Activated CD8-positive, alpha-beta T cell treated with anti-CD3 and anti-CD28 coated beads, Interleukin-2, amount 10 ng/mL, durations not matched to agents 7 days and 5 days (primary cell): ENCODE measurements around the gene SIMC1. TPM values are rescaled to one million over a fixed set of nuclear protein-coding genes. Genes with fewer than 3 reads are reported as not detected.
A peak's percentile ranks its signal among the peaks of the same experiment; 100 is the strongest.

Experiments used
- ATAC-seq: fragments of 150-1000 bp; cut with Tn5 transposase; one replicate; pipeline ENCODE4 v1.10.0; 2021; ENCODE audit warnings: moderate library complexity
- CTCF ChIA-PET: fragments of 350-600 bp; sonication (Branson Sonifier 250); formaldehyde crosslinking; loops from one replicate; lab custom pipeline; 2021; ENCODE audit warnings: antibody characterized with exemption; lab: Charles Lee
- POLR2A ChIA-PET: fragments of 350-600 bp; sonication (Branson Sonifier 250); formaldehyde crosslinking; loops from one replicate; lab custom pipeline; 2021; ENCODE audit warnings: antibody characterized with exemption; lab: Charles Lee
- DNase-seq: peaks from one replicate; pipeline ENCODE4 v3.0.0-alpha.2; 2020
- H3K27ac Mint-ChIP-seq: one replicate; pipeline ENCODE4 v1.8.0; 2021; ENCODE audit warnings: mild to moderate bottlenecking, mixed read lengths
- H3K27me3 Mint-ChIP-seq: one replicate; pipeline ENCODE4 v1.8.0; 2021; ENCODE audit warnings: low read depth, mixed read lengths
- H3K36me3 Mint-ChIP-seq: one replicate; pipeline ENCODE4 v1.8.0; 2021; ENCODE audit warnings: low read depth, mixed read lengths
- H3K4me1 Mint-ChIP-seq: one replicate; pipeline ENCODE4 v1.8.0; 2021; ENCODE audit warnings: low read depth, mixed read lengths
- H3K4me3 Mint-ChIP-seq: one replicate; pipeline ENCODE4 v1.8.0; 2021; ENCODE audit warnings: mild to moderate bottlenecking, mixed read lengths
- H3K9me3 Mint-ChIP-seq: one replicate; pipeline ENCODE4 v1.8.0; 2022; ENCODE audit warnings: mixed read lengths; ENCODE audit not compliant: insufficient read depth
- microRNA-seq: library from miRNA; unstranded; fragments of <30 nt; microRNA quantifications from one replicate; pipeline ENCODE4 v1.2.0, GENCODE V29; 2022
- total RNA-seq, 2 experiments: library from RNA; stranded (reverse); gene quantifications; one replicate each; pipeline ENCODE4 v1.2.3, GENCODE V29; 2021

SIMC1 gene
- total RNA-seq, 2 experiments from 2014 or later: 25.7 to 26.3 TPM

GRCh38 chr5:176388444-176389134, 150.4 kb downstream of the SIMC1 start, which contains the start of the genes HIGD2A and NOP16:
Gene HIGD2A, plus strand, starts transcription at chr5:176388751. Its CDS starts 69 bp downstream, at chr5:176388820.
Gene NOP16, minus strand, starts transcription at chr5:176388598. Its CDS starts 59 bp downstream, at chr5:176388539.
- Mint-ChIP-seq H3K4me3 (peak within 1 kb of the TSS; percentile 93), H3K36me3 (peaks cover 59% of the 10 kb centered on the region), H3K27me3 (no peaks in the 10 kb centered on the region), H3K9me3 (no peaks in the 10 kb centered on the region), H3K27ac (peak within 1 kb of the TSS; percentile 99), H3K4me1 (peaks cover 38% of the 10 kb centered on the region)
- ChIA-PET CTCF (interaction anchor here (1.1 to 1.4 kb wide), 2 partner anchors 59 to 155 kb away, joined by 3 to 4 read pairs; no protein-coding TSS in a partner anchor), POLR2A (interaction anchor here (0.9 to 2.3 kb wide), 10 partner anchors 21 to 909 kb away, joined by 3 to 10 read pairs (median 4); partner anchors contain the start of genes CLTB, FAF2, KIAA1191 and RNF44)
- ATAC-seq: peak; percentile 94
- peak; percentile 100 for DNase-seq

- DNase-seq: no peak
- H3K27me3 Mint-ChIP-seq: no peaks in the 10 kb centered on the region
- peak overlapping the region; percentile 93 for H3K4me3 Mint-ChIP-seq
- ChIA-PET CTCF (interaction anchor here (1.1 to 1.4 kb wide), 2 partner anchors 58 to 154 kb away, joined by 3 to 4 read pairs; no protein-coding TSS in a partner anchor), POLR2A (interaction anchor here (0.9 to 2.3 kb wide), 8 partner anchors 21 to 909 kb away, joined by 3 to 10 read pairs (median 4); partner anchors contain the start of genes FAF2, KIAA1191 and RNF44)
- peaks cover 38% of the 10 kb centered on the region for H3K4me1 Mint-ChIP-seq
- H3K27ac Mint-ChIP-seq: peak overlapping the region; percentile 99
- no peaks in the 10 kb centered on the region for H3K9me3 Mint-ChIP-seq
- ATAC-seq: peak; percentile 54
- H3K36me3 Mint-ChIP-seq: peaks cover 53% of the 10 kb centered on the region
These were observed 151.2 kb downstream of the SIMC1 start for GRCh38 chr5:176389135-176390123.

DNA sequence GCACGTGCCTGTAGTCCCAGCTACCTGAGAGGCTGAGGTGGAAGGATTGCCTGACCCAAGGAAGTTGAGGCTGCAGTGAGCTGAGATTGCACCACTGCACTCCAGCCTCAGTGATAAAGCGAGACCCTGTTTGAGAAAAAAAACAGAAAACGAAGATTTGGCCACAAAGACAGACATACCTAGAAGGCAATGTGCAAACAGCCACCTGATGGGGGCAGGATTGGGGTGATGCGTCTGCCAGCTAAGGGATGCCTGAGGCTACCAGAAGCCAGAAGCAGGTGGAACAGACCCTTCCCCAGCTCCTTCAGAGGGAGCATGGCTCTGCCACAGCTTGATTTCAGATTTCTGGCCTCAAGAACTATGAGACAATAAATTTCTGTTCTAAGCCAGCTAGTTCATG, 153.3 kb downstream of the SIMC1 start:
- no peaks in the 10 kb centered on the region for H3K9me3 Mint-ChIP-seq
- peaks cover 25% of the 10 kb centered on the region for H3K4me1 Mint-ChIP-seq
- H3K36me3 Mint-ChIP-seq: peaks cover 36% of the 10 kb centered on the region
- ChIA-PET CTCF (interaction anchor here (1.1 to 1.3 kb wide), 2 partner anchors 14 to 57 kb away, joined by 3 to 4 read pairs; partner anchors contain the start of gene FAF2), POLR2A (interaction anchor here (0.6 kb wide), 1 partner anchor 142 kb away, joined by 3 read pairs; no protein-coding TSS in a partner anchor)
- H3K4me3 Mint-ChIP-seq: no peak overlapping the region
- no peak for ATAC-seq
- no peaks in the 10 kb centered on the region for H3K27me3 Mint-ChIP-seq
- no peak for DNase-seq
- peak overlapping the region; percentile 35 for H3K27ac Mint-ChIP-seq

DNA sequence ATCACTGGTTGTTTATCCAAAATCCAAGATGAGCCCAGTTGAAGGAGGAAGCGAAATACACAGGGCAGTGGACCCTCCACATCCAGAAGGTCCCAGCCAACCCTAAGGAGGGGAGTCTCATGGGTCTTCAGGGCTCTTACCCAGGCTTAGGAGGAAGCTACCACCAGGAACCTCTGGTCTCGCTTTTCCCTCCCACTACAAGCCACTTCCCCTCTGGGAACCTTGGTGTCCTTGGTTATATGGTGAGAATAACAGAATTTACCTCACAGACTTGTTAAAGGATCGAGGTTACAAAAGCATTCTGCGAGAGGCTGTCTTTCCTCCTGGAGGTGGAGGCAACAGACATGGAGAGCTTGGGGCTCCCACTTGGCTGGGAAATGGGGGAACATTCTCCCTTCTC, 153.8 kb downstream of the SIMC1 start:
- peak overlapping the region; percentile 35 for H3K27ac Mint-ChIP-seq
- CTCF ChIA-PET: interaction anchor here (1.1 to 1.3 kb wide), 2 partner anchors 13 to 56 kb away, joined by 3 to 4 read pairs; partner anchors contain the start of gene FAF2
- H3K36me3 Mint-ChIP-seq: peaks cover 30% of the 10 kb centered on the region

DNA sequence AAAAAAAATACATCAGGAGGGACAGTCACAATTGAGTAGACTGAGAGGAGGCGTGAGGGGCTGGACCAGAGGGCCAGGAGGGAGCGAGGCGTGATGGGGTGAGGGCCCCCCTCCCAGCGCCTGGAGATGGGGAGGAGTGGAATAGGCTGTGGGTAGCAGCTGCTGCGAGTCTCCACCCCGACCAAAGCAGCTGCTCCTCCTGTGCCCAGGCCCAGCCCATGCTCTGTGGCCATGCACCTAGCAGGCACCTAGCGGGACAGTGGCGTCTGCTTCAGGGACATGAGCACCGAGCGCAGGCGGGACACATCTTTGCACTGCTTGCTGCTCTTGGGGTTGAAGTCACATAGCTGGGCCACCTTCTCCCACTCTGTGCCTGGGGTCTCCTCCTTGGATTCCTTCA, 154.3 kb downstream of the SIMC1 start:
- H3K27me3 Mint-ChIP-seq: no peaks in the 10 kb centered on the region
- no peak overlapping the region for H3K4me3 Mint-ChIP-seq
- H3K27ac Mint-ChIP-seq: no peak overlapping the region
- ChIA-PET CTCF (interaction anchor here (1.1 to 1.3 kb wide), 2 partner anchors 13 to 56 kb away, joined by 3 to 4 read pairs; partner anchors contain the start of gene FAF2), POLR2A (no interaction called here)
- peaks cover 15% of the 10 kb centered on the region for H3K4me1 Mint-ChIP-seq
- ATAC-seq (no peak), DNase-seq (no peak)
- H3K9me3 Mint-ChIP-seq: no peaks in the 10 kb centered on the region
- H3K36me3 Mint-ChIP-seq: peaks cover 27% of the 10 kb centered on the region

More for the DNA sequence above, 153.8 kb downstream of the SIMC1 start:
- DNase-seq (no peak), ATAC-seq (no peak)
- POLR2A ChIA-PET: interaction anchor here (0.6 kb wide), 1 partner anchor 142 kb away, joined by 3 read pairs; no protein-coding TSS in a partner anchor
- Mint-ChIP-seq H3K9me3 (no peaks in the 10 kb centered on the region), H3K27me3 (no peaks in the 10 kb centered on the region), H3K4me3 (no peak overlapping the region), H3K4me1 (peaks cover 20% of the 10 kb centered on the region)

GRCh38 chr5:176394096-176394495, 155.9 kb downstream of the SIMC1 start:
- ChIA-PET CTCF (no interaction called here), POLR2A (interaction anchor here (1.6 kb wide), 1 partner anchor 143 kb away, joined by 3 read pairs; the partner anchor contains the start of gene RNF44)
- Mint-ChIP-seq H3K27ac (no peak overlapping the region), H3K4me3 (no peak overlapping the region), H3K36me3 (peaks cover 23% of the 10 kb centered on the region), H3K27me3 (no peaks in the 10 kb centered on the region), H3K4me1 (peaks cover 13% of the 10 kb centered on the region), H3K9me3 (no peaks in the 10 kb centered on the region)
- ATAC-seq (no peak), DNase-seq (no peak)

DNA sequence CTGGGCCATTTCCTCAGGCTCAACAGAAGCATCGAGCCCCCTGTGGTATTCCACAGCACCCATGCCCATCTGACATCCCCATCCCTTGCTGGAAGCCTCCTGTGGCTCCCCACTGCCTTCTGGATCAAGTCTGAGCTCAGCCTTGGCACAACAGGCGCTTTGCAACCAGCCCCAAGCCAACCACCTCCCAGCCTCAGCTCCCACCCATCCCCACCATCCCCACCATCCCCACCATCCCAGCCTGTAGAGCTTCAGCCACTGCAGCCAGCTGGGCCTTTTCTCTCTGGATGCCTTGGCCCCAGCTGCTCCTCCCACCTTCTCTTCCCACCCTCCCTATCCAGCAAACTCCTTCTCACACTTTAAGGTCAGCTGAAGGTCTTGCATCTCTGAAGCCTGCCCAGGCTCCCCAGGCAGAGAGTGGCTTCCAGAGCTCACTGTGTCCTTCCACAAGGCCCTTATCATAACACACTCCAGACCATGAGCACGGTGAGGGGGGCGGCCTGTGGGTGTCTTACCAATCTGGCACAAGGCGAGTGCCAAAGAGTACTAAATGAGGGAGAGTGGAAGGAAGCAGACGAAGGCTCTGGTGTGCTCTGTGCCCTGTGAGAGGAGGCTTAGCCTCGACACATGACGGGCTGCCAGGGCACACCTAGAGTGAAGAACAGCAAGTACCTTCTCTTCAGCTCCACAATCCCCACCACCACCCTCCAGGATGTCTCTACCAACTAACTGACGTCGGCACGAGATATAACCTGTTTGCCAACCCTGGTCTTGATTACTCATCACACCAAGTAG, 156.9 kb downstream of the SIMC1 start:
- ChIA-PET POLR2A (interaction anchor here (1.6 kb wide), 1 partner anchor 143 kb away, joined by 3 read pairs; the partner anchor contains the start of gene RNF44), CTCF (no interaction called here)
- H3K4me3 Mint-ChIP-seq: no peak overlapping the region
- no peaks in the 10 kb centered on the region for H3K9me3 Mint-ChIP-seq
- peaks cover 18% of the 10 kb centered on the region for H3K36me3 Mint-ChIP-seq
- DNase-seq (no peak), ATAC-seq (no peak)
- H3K4me1 Mint-ChIP-seq: peaks cover 10% of the 10 kb centered on the region
- peak overlapping the region; percentile 60 for H3K27ac Mint-ChIP-seq
- H3K27me3 Mint-ChIP-seq: no peaks in the 10 kb centered on the region

Small RNA genes within 50 kb of the gene (microRNA-seq; reads per million reads assigned to microRNA genes)
- 6.9 reads per million, percentile 13 among the genes with 10 or more reads in this experiment for gene MIR1271

Other genes with a start within 250 kb of the SIMC1 start
- 10 to 100 TPM; 51.0 to 55.7 TPM for gene KIAA1191, start 123.3 kb downstream of the SIMC1 start, total RNA-seq
- gene ARL10, start 127.1 kb downstream of the SIMC1 start, total RNA-seq: 10 to 100 TPM in 1 of 2 experiments, 1 to 10 TPM in 1; 8.6 to 11.0 TPM
- 10 to 100 TPM; 44.5 to 46.3 TPM for gene NOP16, start 150.2 kb downstream of the SIMC1 start, total RNA-seq
- 100 to 1,000 TPM; 129 to 142 TPM for gene HIGD2A, start 150.3 kb downstream of the SIMC1 start, total RNA-seq
- 10 to 100 TPM; 65.4 to 67.7 TPM for gene CLTB, start 178.1 kb downstream of the SIMC1 start, total RNA-seq
- gene FAF2, start 210.0 kb downstream of the SIMC1 start, total RNA-seq: 10 to 100 TPM; 31.3 to 31.4 TPM